NB4 (cell line): Measurements from ENCODE around the gene OPRM1.

Source experiments
- DNase-seq: peaks from one replicate; pipeline ENCODE4 v3.0.0; 2010; ENCODE audit warnings: low read depth
- H3K4me3 ChIP-seq: one replicate; pipeline ENCODE4 v1.5.1; 2011; ENCODE audit warnings: mild to moderate bottlenecking, low read depth, low read length, moderate library complexity
- CTCF ChIP-seq: IDR thresholded peaks from one replicate; pipeline ENCODE4 v1.5.1; 2012; ENCODE audit warnings: low read depth, low read length
- MYC ChIP-seq: IDR thresholded peaks from 2 replicates; pipeline ENCODE4 v1.6.1; 2011; ENCODE audit warnings: low read depth, low read length
- POLR2A ChIP-seq: IDR thresholded peaks from 2 replicates; pipeline ENCODE4 v1.6.1; 2011; ENCODE audit warnings: mild to moderate bottlenecking; ENCODE audit not compliant: insufficient read length; ENCODE audit errors: extremely low read depth
- TF ChIP-seq, protein P1 (sequence below): IDR thresholded peaks from 2 replicates; pipeline ENCODE4 v1.6.1; 2011; ENCODE audit warnings: low read depth, low read length

Gene OPRM1

GRCh38 chr6:154039231-154039842, at the start of gene OPRM1:
OPRM1 (plus strand) TSS chr6:154039240; CDS start chr6:154039545, 305 bp downstream.
- DNase-seq = peak; percentile 38
- no peak for TF ChIP-seq MYC
- TF ChIP-seq CTCF = no peak
- TF ChIP-seq POLR2A = no peak
- no peak within 1 kb of the TSS for H3K4me3 ChIP-seq

- no peak for TF ChIP-seq MYC
- TF ChIP-seq, protein P1, sequence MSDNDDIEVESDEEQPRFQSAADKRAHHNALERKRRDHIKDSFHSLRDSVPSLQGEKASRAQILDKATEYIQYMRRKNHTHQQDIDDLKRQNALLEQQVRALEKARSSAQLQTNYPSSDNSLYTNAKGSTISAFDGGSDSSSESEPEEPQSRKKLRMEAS = no peak
- no peak for TF ChIP-seq POLR2A
- TF ChIP-seq CTCF = no peak
- H3K4me3 ChIP-seq = no peak overlapping the region
- no peak for DNase-seq
Measured at GRCh38 chr6:153989989-153990388, 49.1 kb upstream of the OPRM1 start.

DNA sequence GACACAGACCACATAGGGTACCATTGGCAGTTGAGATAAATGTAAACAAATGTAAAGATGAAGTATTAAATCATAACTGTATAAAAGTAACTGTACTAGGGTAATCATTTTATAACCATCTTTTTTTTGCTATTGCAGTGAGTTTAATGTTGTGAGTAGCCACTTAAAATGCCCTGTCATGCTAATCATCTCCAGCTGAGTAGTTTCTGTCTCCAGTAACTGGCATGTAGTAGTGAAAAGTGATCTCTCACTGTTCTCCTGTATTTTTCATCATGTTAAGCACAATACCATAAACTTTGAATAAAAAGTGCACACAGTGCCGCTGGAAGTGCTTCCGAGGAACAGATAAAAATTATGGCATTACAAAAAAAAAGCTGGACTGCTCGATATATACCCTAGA, 45.0 kb upstream of the OPRM1 start:
- no peak for DNase-seq
- TF ChIP-seq POLR2A (no peak), MYC (no peak), CTCF (no peak)
- TF ChIP-seq, protein P1 = no peak
- no peak overlapping the region for H3K4me3 ChIP-seq

- TF ChIP-seq MYC = no peak
- TF ChIP-seq CTCF = no peak
- TF ChIP-seq, protein P1 = no peak
- TF ChIP-seq POLR2A = no peak
- no peak for DNase-seq
- no peak overlapping the region for H3K4me3 ChIP-seq
Measured at GRCh38 chr6:153994811-153995210, 44.2 kb upstream of the OPRM1 start.

DNA sequence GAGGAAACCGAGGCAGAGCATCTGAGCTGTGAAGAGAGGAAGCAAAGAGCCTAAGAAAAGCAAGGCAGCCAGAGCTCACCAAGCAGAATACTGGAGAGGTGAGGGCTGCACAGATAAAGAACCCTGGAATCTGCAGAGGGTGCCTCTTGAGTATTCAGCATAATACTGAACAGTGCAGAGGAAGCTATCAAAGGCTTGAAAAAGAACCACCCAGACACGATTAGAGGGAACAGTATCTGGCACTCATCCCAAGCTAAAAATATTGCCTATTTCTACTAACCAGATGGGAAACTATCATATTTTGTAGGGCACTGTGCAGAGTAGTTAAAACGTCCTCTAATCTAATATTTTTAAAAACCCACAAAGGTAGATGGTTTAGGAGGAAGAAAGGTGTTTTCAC, 41.8 kb upstream of the OPRM1 start:
- no peak overlapping the region for H3K4me3 ChIP-seq
- no peak for DNase-seq
- no peak for TF ChIP-seq CTCF
- TF ChIP-seq, protein P1 = no peak
- no peak for TF ChIP-seq MYC
- TF ChIP-seq POLR2A = no peak
